VCaP (cell line): ENCODE results near the gene CARS2.

ENCODE experiments used
- H3K27ac ChIP-seq: fragments of 450-650 bp; 2 replicates; pipeline ENCODE4 v1.5.1; 2017
- CTCF ChIP-seq: fragments of 450-650 bp; conservative IDR thresholded peaks from 2 replicates; pipeline ENCODE4 v1.5.1; 2017; ENCODE audit warnings: mild to moderate bottlenecking, moderate library complexity

The CARS2 gene

GRCh38 chr13:110638814-110639806 lies 66.8 kb downstream of the CARS2 start:
- no peak for TF ChIP-seq CTCF
- peak overlapping the region; percentile 38 for H3K27ac ChIP-seq

GRCh38 chr13:110638257-110638656 lies 67.7 kb downstream of the CARS2 start:
- peak overlapping the region; percentile 38 for H3K27ac ChIP-seq
- TF ChIP-seq CTCF: 0 out of 2 replicates have a peak, but pooled peaks have one; percentile 26

- H3K27ac ChIP-seq: peak overlapping the region; percentile 38
- TF ChIP-seq CTCF: peak; percentile 36; the same call in 1 of the 2 replicates
Measured at GRCh38 chr13:110637747-110638146, 68.2 kb downstream of the CARS2 start.

GRCh38 chr13:110637275-110637674 lies 68.6 kb downstream of the CARS2 start:
- peak overlapping the region; percentile 38 for H3K27ac ChIP-seq
- TF ChIP-seq CTCF: no peak

- TF ChIP-seq CTCF: no peak
- peak overlapping the region; percentile 38 for H3K27ac ChIP-seq
Measured at GRCh38 chr13:110636701-110637201, 69.2 kb downstream of the CARS2 start.

GRCh38 chr13:110636053-110636475 lies 69.9 kb downstream of the CARS2 start:
- peak overlapping the region; percentile 38 for H3K27ac ChIP-seq
- TF ChIP-seq CTCF: no peak

GRCh38 chr13:110635405-110636002 lies 70.4 kb downstream of the CARS2 start:
- peak overlapping the region; percentile 38; the same call in 1 of the 2 replicates for H3K27ac ChIP-seq
- no peak for TF ChIP-seq CTCF
